Lung (tissue), 12 donors: ENCODE data around the gene APLF. TPM values are rescaled to one million over a fixed set of nuclear protein-coding genes. Genes with fewer than 3 reads are reported as not detected.

ENCODE experiments used
- ATAC-seq: fragments of 200-7000 bp; cut with Tn5 transposase; one replicate; pipeline ENCODE4 v1.9.1; 2020; ENCODE audit warnings: moderate number of reproducible peaks; ENCODE audit not compliant: insufficient read depth, low FRiP score
- DNase-seq, 3 donors: peaks; one replicate each; pipeline ENCODE4 v3.0.0-alpha.2; 2013 to 2017
- H3K27ac ChIP-seq, 2 donors: one replicate each; pipeline ENCODE4 v1.5.1; 2013; ENCODE audit warnings: mild to moderate bottlenecking in 2 of 2, moderate library complexity in 2 of 2, control low read depth in 1 of 2, inconsistent platforms in 1 of 2, low read depth in 1 of 2, low read length in 1 of 2
- H3K27me3 ChIP-seq, 3 donors: one replicate each; pipeline ENCODE4 v1.5.1; 2013; ENCODE audit warnings: low read length in 2 of 3; ENCODE audit not compliant: control insufficient read depth in 3 of 3, insufficient read depth in 3 of 3
- H3K36me3 ChIP-seq, 4 donors: one replicate each; pipeline ENCODE4 v1.5.1; 2013; ENCODE audit warnings: low read length in 4 of 4, mild to moderate bottlenecking in 1 of 4, moderate library complexity in 1 of 4; ENCODE audit not compliant: control insufficient read depth in 4 of 4, insufficient read depth in 4 of 4
- H3K4me1 ChIP-seq, 5 donors: one replicate each; pipeline ENCODE4 v1.5.1; 2013; ENCODE audit warnings: low read length in 5 of 5, mild to moderate bottlenecking in 2 of 5, moderate library complexity in 1 of 5; ENCODE audit not compliant: control insufficient read depth in 5 of 5, insufficient read depth in 5 of 5
- H3K4me3 ChIP-seq: one replicate; pipeline ENCODE4 v1.5.1; 2013; ENCODE audit warnings: mild to moderate bottlenecking, control low read depth, moderate library complexity
- H3K9ac ChIP-seq, 2 donors: one replicate each; pipeline ENCODE4 v1.5.1; 2013; ENCODE audit warnings: low read length in 2 of 2, control low read depth in 1 of 2; ENCODE audit not compliant: insufficient read depth in 1 of 2
- H3K9me3 ChIP-seq, 4 donors: one replicate each; pipeline ENCODE4 v1.5.1; 2013; ENCODE audit warnings: low read length in 3 of 4, mild to moderate bottlenecking in 1 of 4, moderate library complexity in 1 of 4; ENCODE audit not compliant: control insufficient read depth in 4 of 4, insufficient read depth in 3 of 4
- CTCF ChIP-seq: IDR thresholded peaks from 2 replicates; pipeline ENCODE4 v1.5.1; 2012; ENCODE audit warnings: mild to moderate bottlenecking; ENCODE audit errors: control extremely low read depth, extremely low read depth
- WGBS, 2 donors: extraction: QIAGEN DNeasy Blood & Tissue Kit; methylation state at CpG; one replicate each; pipeline ENCODE4 v1.1.7; 2013; 5-methylcytosine and 5-hydroxymethylcytosine counted together
- polyA plus RNA-seq, 2 donors: library from polyadenylated mRNA; stranded (reverse); fragments of 200-250 nt; gene quantifications; one replicate each; pipeline ENCODE4 v1.2.1, GENCODE V29; 2013
- total RNA-seq, 2 donors: library from RNA; depleted of rRNA in 1 of 2; stranded (reverse); fragments of >200 nt in 1 of 2; gene quantifications; one replicate each; pipeline ENCODE4 v1.2.1, GENCODE V29; 2014 to 2021
- donor health status: control.
- donor health status: control.
- donor health status: Bipolar disorder and iron deficiency.
- donor health status: healthy.
- donor health status: DM: yes; HTN: yes; CAD: no.

APLF gene
- total and polyA plus RNA-seq, 4 donors, result 0.50 to 11.8 (median 2.3) TPM

GRCh38 chr2:68425503-68425902, 41.9 kb upstream of the APLF start:
- Histone ChIP-seq H3K4me1 (peaks cover 0 to 8% (median 4%) of the 10 kb centered on the region in 5 donors), H3K27ac (no peak overlapping the region)
- no peak for ATAC-seq

GRCh38 chr2:68426446-68426845, 40.9 kb upstream of the APLF start:
- WGBS, 2 donors, result 73 to 91% methylated on average over 1 of the region's 1 CpG
- ATAC-seq (no peak), DNase-seq (no peak)
- Histone ChIP-seq H3K9me3 (no peaks in the 10 kb centered on the region), H3K9ac (no peak overlapping the region), H3K36me3 (no peaks in the 10 kb centered on the region), H3K4me3 (no peak overlapping the region), H3K4me1 (peaks cover 0 to 8% (median 4%) of the 10 kb centered on the region in 5 donors), H3K27ac (no peak overlapping the region), H3K27me3 (no peaks in the 10 kb centered on the region)
- TF ChIP-seq CTCF, result no peak

More at GRCh38 chr2:68425503-68425902, 41.9 kb upstream of the APLF start:
- Histone ChIP-seq H3K9me3 (no peaks in the 10 kb centered on the region), H3K9ac (no peak overlapping the region), H3K27me3 (no peaks in the 10 kb centered on the region), H3K36me3 (no peaks in the 10 kb centered on the region), H3K4me3 (no peak overlapping the region)
- DNase-seq, result no peak
- no peak for TF ChIP-seq CTCF
- 67 to 68% methylated on average over 3 of the region's 3 CpGs for WGBS, 2 donors

- DNase-seq, result no peak
- no peak for TF ChIP-seq CTCF
These were observed 40.4 kb upstream of the APLF start for GRCh38 chr2:68426848-68427579.

More at GRCh38 chr2:68426848-68427579, 40.4 kb upstream of the APLF start:
- Histone ChIP-seq H3K9me3 (no peaks in the 10 kb centered on the region), H3K4me1 (peaks cover 0 to 8% (median 4%) of the 10 kb centered on the region in 5 donors), H3K9ac (no peak overlapping the region), H3K4me3 (no peak overlapping the region), H3K36me3 (no peaks in the 10 kb centered on the region), H3K27me3 (no peaks in the 10 kb centered on the region), H3K27ac (peak overlapping the region in 1 of 2 donors; percentile 15)
- WGBS, 2 donors, result 42 to 57% methylated on average over 10 of the region's 10 CpGs
- ATAC-seq, result no peak
